SK-N-MC (cell line): Measurements from ENCODE around the gene TMC1.

Experiments
- DNase-seq: peaks from one replicate; pipeline ENCODE4 v3.0.0-alpha.2; 2011; ENCODE audit warnings: low read depth, low spot score
- H3K27ac ChIP-seq: fragments of 200-600 bp; sonication (generic); 2 replicates; pipeline ENCODE4 v1.5.1; 2016; ENCODE audit warnings: mixed run types
- H3K36me3 ChIP-seq: fragments of 200-600 bp; sonication (generic); 2 replicates; pipeline ENCODE4 v1.6.1; 2017; ENCODE audit warnings: antibody characterized with exemption, low read length, mixed read lengths; ENCODE audit not compliant: insufficient read depth
- H3K4me3 ChIP-seq: fragments of 200-600 bp; sonication (generic); 2 replicates; pipeline ENCODE4 v1.5.1; 2016
- H3K9ac ChIP-seq: fragments of 200-600 bp; sonication (generic); 2 replicates; pipeline ENCODE4 v1.8.0; 2017; ENCODE audit warnings: mixed run types, mixed read lengths; ENCODE audit not compliant: insufficient read length
- H3K9me3 ChIP-seq: fragments of 200-600 bp; sonication (generic); 2 replicates; pipeline ENCODE4 v1.6.1; 2017; ENCODE audit warnings: low read depth, mild to moderate bottlenecking, antibody characterized with exemption, low read length, moderate library complexity, mixed read lengths
- EZH2 ChIP-seq: fragments of 200-600 bp; sonication (generic); IDR thresholded peaks from one replicate; pipeline ENCODE4 v1.6.1; 2017; ENCODE audit warnings: antibody characterized with exemption
- FOXP2 ChIP-seq: optimal IDR thresholded peaks from 2 replicates; pipeline ENCODE3; 2011; ENCODE audit warnings: mild to moderate bottlenecking, moderate library complexity; ENCODE audit not compliant: insufficient read depth; ENCODE audit errors: extremely low read length, control extremely low read depth
- POLR2AphosphoS5 ChIP-seq: IDR thresholded peaks from 2 replicates; pipeline ENCODE4 v1.6.1; 2012; ENCODE audit warnings: mild to moderate bottlenecking, low read depth, low read length, borderline replicate concordance

The TMC1 gene

DNA sequence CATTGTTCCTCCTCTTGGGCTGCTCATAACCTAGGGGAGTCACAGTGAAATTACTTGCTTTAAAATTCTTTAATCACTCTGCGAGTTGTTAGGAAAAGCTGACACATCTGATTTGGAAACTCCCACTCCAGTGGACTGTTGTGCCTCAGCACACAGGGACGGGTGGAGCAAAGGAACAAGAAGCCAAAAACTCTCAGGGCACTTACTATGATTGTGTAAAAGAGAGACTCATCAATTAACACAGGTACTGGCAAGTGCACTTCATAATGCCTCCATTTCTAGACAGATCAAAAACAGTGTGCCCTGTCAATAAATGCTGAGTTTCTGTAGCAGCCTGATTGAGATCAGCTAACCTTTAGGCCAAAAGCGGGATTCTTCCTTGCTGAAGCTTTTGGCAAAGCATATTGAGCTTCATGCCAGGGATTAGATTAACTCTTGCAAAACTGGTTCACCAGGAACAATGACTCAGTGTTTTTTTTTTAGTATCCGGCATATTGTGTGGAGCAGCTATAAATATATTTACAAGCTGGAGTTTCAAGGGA lies 55.9 kb downstream of the TMC1 start:
- Histone ChIP-seq H3K9ac (peak overlapping the region; percentile 48), H3K4me3 (peak overlapping the region; percentile 50), H3K36me3 (no peaks in the 10 kb centered on the region), H3K9me3 (no peaks in the 10 kb centered on the region), H3K27ac (peak overlapping the region; percentile 89)
- DNase-seq, result peak; percentile 70
- peak; percentile 44 for TF ChIP-seq FOXP2
- 0 out of 2 replicates have a peak, but pooled peaks have one; percentile 13 for TF ChIP-seq POLR2AphosphoS5
- TF ChIP-seq EZH2, result no peak

DNA sequence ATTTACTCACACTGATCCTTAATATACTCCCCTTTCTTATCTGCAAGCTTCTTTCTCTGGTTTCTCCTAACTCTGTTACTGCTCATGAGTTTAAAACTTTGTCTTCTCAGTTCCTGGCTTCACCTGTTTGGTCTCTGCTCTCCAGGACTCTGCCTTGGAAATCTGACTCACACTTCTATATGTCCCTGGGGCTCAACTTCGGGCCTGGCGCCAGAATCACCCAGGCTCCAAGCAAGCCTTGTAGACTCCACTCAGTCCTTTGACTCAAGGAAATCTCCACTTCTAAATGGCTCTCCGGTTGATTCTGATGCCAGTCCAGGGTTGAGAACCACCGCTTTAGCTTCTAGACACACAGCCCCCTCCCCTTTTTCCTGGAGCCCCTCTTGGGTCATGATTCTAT lies 57.8 kb downstream of the TMC1 start:
- Histone ChIP-seq H3K9ac (peak overlapping the region; percentile 27), H3K27ac (peak overlapping the region; percentile 89), H3K9me3 (no peaks in the 10 kb centered on the region), H3K4me3 (peak overlapping the region; percentile 71), H3K36me3 (no peaks in the 10 kb centered on the region)
- no peak for DNase-seq
- TF ChIP-seq FOXP2, result no peak
- no peak for TF ChIP-seq POLR2AphosphoS5
- TF ChIP-seq EZH2, result no peak

DNA sequence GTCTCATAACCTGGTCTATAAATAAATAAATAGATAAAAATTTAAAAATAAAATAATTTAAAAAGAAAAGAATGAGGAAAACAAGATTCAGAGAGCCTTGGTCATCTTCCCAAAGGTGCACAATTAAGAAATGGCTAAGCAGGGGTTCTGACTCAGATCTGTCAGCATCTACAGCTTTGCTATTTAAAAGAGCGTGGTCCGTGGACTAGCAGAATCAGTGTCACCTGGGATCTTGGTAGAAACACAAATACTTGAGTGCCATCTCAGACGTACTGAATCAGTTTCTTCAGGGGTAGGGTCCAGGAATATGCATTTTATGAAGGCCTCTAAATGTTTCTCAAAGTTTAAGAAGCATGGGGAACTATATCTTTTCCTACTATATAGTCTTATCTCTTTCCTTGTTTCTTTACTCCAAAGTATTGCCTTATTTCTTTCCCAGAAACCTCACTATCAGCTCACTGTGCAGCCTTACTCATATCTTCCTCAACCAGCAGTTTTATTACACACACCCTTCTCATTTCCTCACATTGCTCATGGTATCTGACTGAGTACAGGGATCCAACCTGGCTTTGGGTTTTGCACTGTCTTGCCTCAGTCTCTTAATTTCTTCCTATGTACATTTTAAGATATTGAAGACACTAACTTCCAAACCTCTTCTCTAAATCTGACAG lies 58.6 kb downstream of the TMC1 start:
- no peak for TF ChIP-seq EZH2
- TF ChIP-seq POLR2AphosphoS5, result no peak
- no peak for TF ChIP-seq FOXP2
- H3K9me3 ChIP-seq, result no peaks in the 10 kb centered on the region
- no peak for DNase-seq
- H3K4me3 ChIP-seq, result no peak overlapping the region
- no peak overlapping the region for H3K9ac ChIP-seq
- no peaks in the 10 kb centered on the region for H3K36me3 ChIP-seq
- peak overlapping the region; percentile 57; the same call in 1 of the 2 replicates for H3K27ac ChIP-seq

DNA sequence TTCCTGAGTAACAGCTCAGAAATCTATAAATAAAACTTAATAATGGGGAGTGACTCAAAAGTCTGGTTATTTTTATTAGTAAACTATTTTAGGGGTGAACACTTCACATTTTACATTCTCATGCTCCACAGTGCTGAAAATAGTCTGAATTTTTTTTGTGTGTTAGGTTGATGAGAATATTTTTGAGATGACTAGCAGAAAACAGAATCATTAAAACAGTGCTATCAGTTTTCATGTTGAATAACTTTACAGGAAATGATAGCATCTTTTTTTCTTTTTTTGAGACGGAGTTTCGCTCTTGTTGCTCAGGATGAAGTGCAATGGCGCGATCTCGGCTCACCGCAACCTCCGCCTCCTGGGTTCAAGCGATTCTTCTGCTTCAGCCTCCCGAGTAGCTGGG lies 60.3 kb downstream of the TMC1 start:
- no peak for DNase-seq
- peak overlapping the region; percentile 48; the same call in 1 of the 2 replicates for H3K27ac ChIP-seq
- TF ChIP-seq FOXP2 (no peak), EZH2 (no peak), POLR2AphosphoS5 (no peak)

DNA sequence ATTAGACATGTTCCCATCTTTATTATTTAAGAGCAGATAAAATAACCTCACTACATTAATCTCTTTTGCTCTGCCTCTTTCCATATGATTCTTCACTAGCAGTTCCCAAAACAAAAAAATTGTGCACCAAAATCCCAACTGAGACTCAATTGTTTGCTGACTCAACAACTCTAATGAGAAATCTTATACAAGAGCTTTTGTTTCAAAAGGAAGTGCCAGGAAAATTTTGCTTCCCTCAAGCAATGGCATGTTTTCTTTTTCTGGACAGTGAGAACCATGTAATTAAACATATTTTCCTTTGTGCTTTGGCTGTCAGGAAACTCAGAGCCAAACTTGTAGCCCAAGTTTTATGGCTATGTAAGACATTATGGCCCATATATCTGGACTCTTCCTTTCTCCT lies 62.0 kb downstream of the TMC1 start:
- no peak for DNase-seq
- Histone ChIP-seq H3K9me3 (no peaks in the 10 kb centered on the region), H3K9ac (no peak overlapping the region), H3K4me3 (peak overlapping the region; percentile 4; the same call in 1 of the 2 replicates), H3K27ac (peak overlapping the region; percentile 75), H3K36me3 (no peaks in the 10 kb centered on the region)
- TF ChIP-seq EZH2, result no peak
- no peak for TF ChIP-seq POLR2AphosphoS5
- no peak for TF ChIP-seq FOXP2

More for the DNA sequence above, 60.3 kb downstream of the TMC1 start:
- no peaks in the 10 kb centered on the region for H3K36me3 ChIP-seq
- no peak overlapping the region for H3K9ac ChIP-seq
- no peak overlapping the region for H3K4me3 ChIP-seq
- H3K9me3 ChIP-seq, result no peaks in the 10 kb centered on the region

DNA sequence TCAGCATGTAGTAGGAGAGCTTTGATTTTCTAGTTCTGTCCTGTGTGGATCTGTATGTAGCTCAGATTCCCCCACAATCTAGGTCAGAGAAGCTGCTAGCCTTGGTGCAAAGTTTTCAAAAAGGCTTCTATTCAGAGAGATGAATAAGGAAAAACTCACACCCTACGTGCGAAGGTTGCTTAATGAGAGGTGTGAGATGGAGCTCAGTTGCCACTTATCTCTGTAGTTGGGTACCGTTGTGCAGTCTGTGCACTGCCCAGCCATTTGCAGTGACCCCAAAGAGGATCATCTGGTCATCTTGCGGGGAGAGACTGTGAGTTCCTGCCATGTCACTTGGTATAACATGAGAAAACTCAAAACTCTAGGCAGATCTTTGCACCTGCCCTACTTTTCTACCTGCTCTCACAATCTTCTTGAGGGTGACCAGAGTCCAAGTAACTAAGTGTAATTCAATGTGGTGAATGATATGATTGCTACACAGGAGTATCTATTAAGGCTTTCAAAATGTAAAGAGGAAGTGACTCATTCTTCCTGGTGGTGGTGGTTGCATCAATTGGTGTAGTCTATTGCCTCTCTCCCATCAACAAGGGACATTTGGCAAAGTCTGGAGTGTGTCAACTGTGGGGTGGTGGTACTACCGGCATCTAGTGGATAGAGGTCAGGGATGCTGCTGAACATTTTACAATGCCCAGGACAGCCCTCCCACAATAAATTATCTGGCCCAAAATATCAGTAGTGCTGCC lies 65.2 kb downstream of the TMC1 start:
- H3K36me3 ChIP-seq, result no peaks in the 10 kb centered on the region
- H3K27ac ChIP-seq, result peak overlapping the region; percentile 65; the same call in 1 of the 2 replicates
- no peak for DNase-seq
- H3K9me3 ChIP-seq, result no peaks in the 10 kb centered on the region
- no peak overlapping the region for H3K4me3 ChIP-seq
- H3K9ac ChIP-seq, result no peak overlapping the region
- TF ChIP-seq FOXP2 (no peak), POLR2AphosphoS5 (no peak), EZH2 (no peak)

DNA sequence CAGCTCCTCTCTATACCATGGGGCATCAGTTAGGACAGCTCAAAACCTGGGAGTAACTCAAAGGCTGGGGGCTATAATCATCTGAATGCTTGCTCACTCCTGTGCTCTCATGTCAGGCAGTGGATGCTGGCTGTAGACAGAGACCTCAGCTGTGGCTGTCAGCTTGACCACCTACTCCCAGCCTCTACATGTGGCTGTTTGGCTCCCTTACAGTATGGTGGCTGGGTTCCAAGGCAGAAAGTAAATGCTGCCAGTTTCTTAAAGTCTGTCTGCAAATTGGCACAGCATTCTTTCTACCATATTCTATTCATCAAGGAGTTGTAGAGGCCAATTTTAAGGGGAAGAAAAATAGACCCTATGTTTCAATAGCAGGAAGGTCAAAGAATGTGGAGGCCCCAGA lies 66.9 kb downstream of the TMC1 start:
- H3K9me3 ChIP-seq, result no peaks in the 10 kb centered on the region
- H3K36me3 ChIP-seq, result no peaks in the 10 kb centered on the region
- H3K4me3 ChIP-seq, result no peak overlapping the region
- no peak for DNase-seq
- H3K9ac ChIP-seq, result no peak overlapping the region
- no peak overlapping the region for H3K27ac ChIP-seq
- TF ChIP-seq POLR2AphosphoS5 (no peak), EZH2 (no peak), FOXP2 (no peak)
